Kasumi-1 (cell line): Measurements from ENCODE around the gene POU3F1.

Experiments
- DNase-seq, 2 experiments: peaks; one replicate each; lab custom pipeline; 2025; lab: John Stamatoyannopoulos, UW

Gene POU3F1

GRCh38 chr1:38046333-38046883 lies at the start of gene POU3F1:
POU3F1 (minus strand) TSS chr1:38046793; CDS start chr1:38046743, 50 bp downstream.
- no peak for DNase-seq

GRCh38 chr1:38095454-38095931 lies 48.9 kb upstream of the POU3F1 start:
- DNase-seq: no peak

GRCh38 chr1:38094711-38095290 lies 48.2 kb upstream of the POU3F1 start:
- no peak for DNase-seq

GRCh38 chr1:38093569-38094520 lies 47.3 kb upstream of the POU3F1 start:
- DNase-seq: no peak

- no peak for DNase-seq
Observed at GRCh38 chr1:38092256-38092655, 45.7 kb upstream of the POU3F1 start.

- no peak for DNase-seq
Observed at GRCh38 chr1:38090796-38091195, 44.2 kb upstream of the POU3F1 start.

GRCh38 chr1:38089712-38090360 lies 43.2 kb upstream of the POU3F1 start:
- no peak for DNase-seq

- DNase-seq: no peak
Observed at GRCh38 chr1:38088791-38089190, 42.2 kb upstream of the POU3F1 start.

- DNase-seq: no peak
Observed at GRCh38 chr1:38088366-38088765, 41.8 kb upstream of the POU3F1 start.

- DNase-seq: no peak
Observed at GRCh38 chr1:38087676-38088075, 41.1 kb upstream of the POU3F1 start.

GRCh38 chr1:38085666-38086330 lies 39.2 kb upstream of the POU3F1 start:
- no peak for DNase-seq

GRCh38 chr1:38084700-38085099 lies 38.1 kb upstream of the POU3F1 start:
- no peak for DNase-seq

- no peak for DNase-seq
Observed at GRCh38 chr1:38084113-38084512, 37.5 kb upstream of the POU3F1 start.

- no peak for DNase-seq
Observed at GRCh38 chr1:38083541-38083940, 36.9 kb upstream of the POU3F1 start.

- no peak for DNase-seq
Observed at GRCh38 chr1:38082769-38083263, 36.2 kb upstream of the POU3F1 start.

- no peak for DNase-seq
Observed at GRCh38 chr1:38079019-38079418, 32.4 kb upstream of the POU3F1 start.

GRCh38 chr1:38077523-38078147 lies 31.0 kb upstream of the POU3F1 start:
- no peak for DNase-seq

GRCh38 chr1:38076455-38076854 lies 29.9 kb upstream of the POU3F1 start:
- no peak for DNase-seq

GRCh38 chr1:38076038-38076437 lies 29.4 kb upstream of the POU3F1 start:
- peak in 1 of 2 experiments; percentile 14 for DNase-seq

GRCh38 chr1:38075191-38075590 lies 28.6 kb upstream of the POU3F1 start:
- no peak for DNase-seq

- DNase-seq: no peak
Observed at GRCh38 chr1:38074302-38074677, 27.7 kb upstream of the POU3F1 start.
